GM12801 (cell line): ENCODE results near the gene ATAD3C.

Experiments used
- TF ChIP-seq, protein P1 (sequence below): IDR thresholded peaks from one replicate; pipeline ENCODE4 v1.5.1; 2011; ENCODE audit warnings: control low read depth; ENCODE audit not compliant: insufficient read length; ENCODE audit errors: extremely low read depth

Gene ATAD3C

GRCh38 chr1:1406101-1406820 is 43.2 kb upstream of the ATAD3C start:
- TF ChIP-seq, protein P1, sequence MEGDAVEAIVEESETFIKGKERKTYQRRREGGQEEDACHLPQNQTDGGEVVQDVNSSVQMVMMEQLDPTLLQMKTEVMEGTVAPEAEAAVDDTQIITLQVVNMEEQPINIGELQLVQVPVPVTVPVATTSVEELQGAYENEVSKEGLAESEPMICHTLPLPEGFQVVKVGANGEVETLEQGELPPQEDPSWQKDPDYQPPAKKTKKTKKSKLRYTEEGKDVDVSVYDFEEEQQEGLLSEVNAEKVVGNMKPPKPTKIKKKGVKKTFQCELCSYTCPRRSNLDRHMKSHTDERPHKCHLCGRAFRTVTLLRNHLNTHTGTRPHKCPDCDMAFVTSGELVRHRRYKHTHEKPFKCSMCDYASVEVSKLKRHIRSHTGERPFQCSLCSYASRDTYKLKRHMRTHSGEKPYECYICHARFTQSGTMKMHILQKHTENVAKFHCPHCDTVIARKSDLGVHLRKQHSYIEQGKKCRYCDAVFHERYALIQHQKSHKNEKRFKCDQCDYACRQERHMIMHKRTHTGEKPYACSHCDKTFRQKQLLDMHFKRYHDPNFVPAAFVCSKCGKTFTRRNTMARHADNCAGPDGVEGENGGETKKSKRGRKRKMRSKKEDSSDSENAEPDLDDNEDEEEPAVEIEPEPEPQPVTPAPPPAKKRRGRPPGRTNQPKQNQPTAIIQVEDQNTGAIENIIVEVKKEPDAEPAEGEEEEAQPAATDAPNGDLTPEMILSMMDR: no peak

DNA sequence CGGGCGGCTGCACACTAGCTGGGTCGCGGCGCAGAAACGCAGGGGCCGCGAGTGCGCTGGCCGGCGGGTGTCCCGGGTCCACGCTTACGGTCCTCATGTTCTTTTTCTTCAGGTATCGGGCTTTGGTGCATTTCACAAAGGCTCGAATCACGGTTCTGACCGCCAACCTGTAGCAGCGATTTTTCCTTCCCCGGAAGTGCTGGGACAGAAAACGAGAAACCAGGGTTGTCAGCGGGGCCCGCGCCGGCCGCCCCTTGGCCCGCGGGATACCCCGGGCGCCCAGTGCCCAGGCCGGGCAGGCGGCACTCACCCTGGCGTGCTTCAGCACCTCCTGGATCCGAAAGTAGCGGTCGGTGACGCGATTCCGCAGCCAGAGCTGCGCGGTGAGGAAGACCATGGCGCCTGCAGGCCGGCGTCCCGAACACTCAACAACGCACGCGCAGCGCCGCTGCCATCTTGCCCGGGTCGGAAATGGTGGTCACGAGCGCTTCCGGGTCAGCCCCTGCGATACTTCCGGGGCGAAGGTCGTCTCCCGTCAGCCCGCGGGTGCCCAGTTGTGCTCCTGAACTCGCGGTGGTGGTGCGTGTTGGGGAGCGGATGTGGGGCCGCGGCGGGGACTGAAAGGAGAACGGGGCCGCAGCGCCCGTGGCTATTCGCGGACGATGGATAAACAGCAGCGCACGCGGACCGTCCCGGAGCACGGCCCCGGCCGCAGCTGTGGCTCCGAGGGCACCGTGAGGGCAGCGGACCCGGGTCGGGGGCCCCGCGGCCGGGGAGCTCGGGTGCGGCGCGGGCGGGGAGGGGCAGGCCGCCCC is 42.5 kb upstream of the ATAD3C start, which contains the start of gene MRPL20:
TSS of gene MRPL20 (minus strand) at position 473 of the 815 bp plus-strand sequence. CDS start at position 397, 76 bp downstream.
- TF ChIP-seq, protein P1: no peak

DNA sequence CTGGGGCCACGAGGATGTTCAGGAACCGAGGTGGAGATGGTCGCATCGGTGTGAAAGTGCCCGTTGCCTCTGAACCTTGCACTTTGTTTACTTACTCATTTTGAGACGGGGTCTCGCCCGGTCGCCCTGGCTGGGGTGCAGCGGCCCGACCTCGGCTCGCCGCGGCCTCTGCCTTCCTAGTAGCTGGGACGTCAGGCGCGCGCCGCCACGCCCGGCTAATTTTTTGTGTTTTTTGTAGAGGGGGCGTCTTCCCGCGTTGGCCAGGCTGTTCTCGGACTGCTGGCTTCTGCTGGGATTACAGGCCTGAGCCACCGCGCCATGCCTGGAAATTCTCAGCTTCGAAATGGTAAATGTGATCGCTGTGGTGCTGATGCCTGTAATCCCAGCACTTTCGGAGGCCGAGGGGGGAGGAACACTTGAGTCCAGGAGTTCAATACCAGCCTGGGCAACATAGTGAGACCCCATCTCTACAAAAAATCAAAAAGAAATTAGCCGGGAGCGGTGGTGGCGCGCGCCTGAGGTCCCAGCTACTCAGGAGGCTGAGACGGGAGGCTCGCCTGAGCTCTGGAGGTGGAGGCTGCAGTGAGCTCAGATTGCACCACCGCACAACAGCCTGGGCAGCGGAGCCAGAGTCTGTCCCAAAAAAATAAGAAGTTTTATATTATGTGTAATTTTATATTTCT is 41.7 kb upstream of the ATAD3C start:
- TF ChIP-seq, protein P1: no peak

- TF ChIP-seq, protein P1: no peak
Observed at GRCh38 chr1:1411626-1412025, 37.9 kb upstream of the ATAD3C start.

DNA sequence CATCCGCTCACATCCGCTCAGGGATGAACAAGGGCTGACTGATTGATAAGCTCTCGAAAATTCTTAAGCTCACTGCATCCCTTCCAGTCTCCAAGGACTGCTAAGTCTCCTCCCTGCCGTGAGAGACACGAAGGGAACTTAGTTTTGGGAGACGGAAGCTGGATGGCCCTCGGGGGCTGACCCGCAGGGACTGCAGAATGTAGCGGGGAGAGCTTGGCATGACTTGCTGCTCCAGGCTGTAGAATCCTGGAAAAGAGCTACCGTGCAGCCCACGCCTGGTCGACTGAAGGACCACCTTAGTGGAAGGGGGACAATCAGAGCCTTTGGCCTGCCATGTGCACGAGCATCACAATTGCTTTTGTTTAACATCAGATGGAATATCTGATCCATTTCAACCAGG is 33.7 kb upstream of the ATAD3C start:
- TF ChIP-seq, protein P1: no peak

GRCh38 chr1:1418464-1419362 is 30.8 kb upstream of the ATAD3C start:
- TF ChIP-seq, protein P1: no peak
